Smooth muscle cell of the umbilical artery (primary cell): ENCODE measurements around the gene PRSS16. TPM values are rescaled to one million over a fixed set of nuclear protein-coding genes. Genes with fewer than 3 reads are reported as not detected.

Experiments
- total RNA-seq: library from RNA; depleted of rRNA; stranded (reverse); fragments of >200 nt; gene quantifications from 2 replicates; pipeline ENCODE4 v1.2.3, GENCODE V29; 2014

The PRSS16 gene, protein sequence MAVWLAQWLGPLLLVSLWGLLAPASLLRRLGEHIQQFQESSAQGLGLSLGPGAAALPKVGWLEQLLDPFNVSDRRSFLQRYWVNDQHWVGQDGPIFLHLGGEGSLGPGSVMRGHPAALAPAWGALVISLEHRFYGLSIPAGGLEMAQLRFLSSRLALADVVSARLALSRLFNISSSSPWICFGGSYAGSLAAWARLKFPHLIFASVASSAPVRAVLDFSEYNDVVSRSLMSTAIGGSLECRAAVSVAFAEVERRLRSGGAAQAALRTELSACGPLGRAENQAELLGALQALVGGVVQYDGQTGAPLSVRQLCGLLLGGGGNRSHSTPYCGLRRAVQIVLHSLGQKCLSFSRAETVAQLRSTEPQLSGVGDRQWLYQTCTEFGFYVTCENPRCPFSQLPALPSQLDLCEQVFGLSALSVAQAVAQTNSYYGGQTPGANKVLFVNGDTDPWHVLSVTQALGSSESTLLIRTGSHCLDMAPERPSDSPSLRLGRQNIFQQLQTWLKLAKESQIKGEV
- 0.18 TPM in 1 of 2 replicates, not detected in the other for total RNA-seq

DNA sequence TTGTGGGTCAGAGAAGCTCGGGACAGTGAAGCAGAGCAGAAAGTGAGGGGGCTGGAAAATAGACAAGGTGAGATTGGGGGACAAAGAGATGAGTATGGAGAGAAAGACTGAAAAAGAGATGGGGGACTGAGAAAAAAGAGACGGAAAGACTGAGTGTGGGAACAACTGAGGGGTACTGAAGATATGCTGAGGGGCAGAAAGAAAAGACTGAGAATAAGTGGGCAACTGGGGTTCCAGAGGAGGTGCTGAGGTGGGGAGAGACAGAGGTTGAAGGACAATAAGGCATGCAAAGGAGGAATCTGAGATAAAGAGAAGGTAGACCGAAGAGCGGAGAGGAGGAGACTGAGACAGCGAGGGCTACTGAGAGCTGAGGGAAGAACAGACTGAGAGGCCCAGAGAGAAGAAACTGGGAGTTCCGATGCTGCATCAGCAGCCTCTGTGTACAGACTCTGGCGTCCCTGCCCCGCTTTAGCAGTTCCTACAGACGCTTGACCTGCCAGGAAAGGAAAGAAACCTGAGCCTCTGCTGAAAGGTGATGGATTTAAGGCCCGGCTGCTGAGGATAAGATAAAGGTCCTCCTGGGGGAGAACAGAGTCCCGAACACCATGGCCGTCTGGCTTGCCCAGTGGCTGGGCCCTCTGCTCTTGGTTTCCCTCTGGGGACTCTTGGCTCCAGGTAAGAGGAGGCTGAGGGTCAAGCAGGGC, at the start of gene PRSS16:
Gene PRSS16 (plus strand): TSS at position 569 of the 704 bp plus-strand sequence. CDS start 37 bp downstream, at position 606.

Other genes starting within 250 kb of the PRSS16 start
- gene POM121L2, start 64.6 kb downstream of the PRSS16 start, total RNA-seq: not detected in 2 replicates
- gene ZNF391, start 141.1 kb downstream of the PRSS16 start, total RNA-seq: 1.8 and 2.4 TPM in 2 replicates
- 7.2 and 8.3 TPM in 2 replicates for gene ZNF184, start 225.4 kb downstream of the PRSS16 start, total RNA-seq